GM10248 (cell line): ENCODE results near the gene ANK2.

Experiments used
- CTCF ChIA-PET: fragments of 300-600 bp; sonication (Branson Sonifier 250); formaldehyde crosslinking; extraction: SDS; loops from one replicate; lab custom pipeline; 2021; ENCODE audit warnings: antibody characterized with exemption; lab: Yijun Ruan, JAX
- POLR2A ChIA-PET: fragments of 350-650 bp; sonication (Branson Sonifier 250); formaldehyde crosslinking; extraction: SDS; loops from one replicate; lab custom pipeline; 2020; ENCODE audit warnings: antibody characterized with exemption; lab: Yijun Ruan, JAX
- DNase-seq: peaks from one replicate; pipeline ENCODE4 v3.0.0; 2012; ENCODE audit errors: extremely low spot score
- TF ChIP-seq, protein P1 (sequence below): IDR thresholded peaks from 2 replicates; pipeline ENCODE4 v1.5.1; 2012; ENCODE audit warnings: mild to moderate bottlenecking, low read depth; ENCODE audit errors: extremely low read depth, missing control alignments, control extremely low read depth

ANK2 gene

DNA sequence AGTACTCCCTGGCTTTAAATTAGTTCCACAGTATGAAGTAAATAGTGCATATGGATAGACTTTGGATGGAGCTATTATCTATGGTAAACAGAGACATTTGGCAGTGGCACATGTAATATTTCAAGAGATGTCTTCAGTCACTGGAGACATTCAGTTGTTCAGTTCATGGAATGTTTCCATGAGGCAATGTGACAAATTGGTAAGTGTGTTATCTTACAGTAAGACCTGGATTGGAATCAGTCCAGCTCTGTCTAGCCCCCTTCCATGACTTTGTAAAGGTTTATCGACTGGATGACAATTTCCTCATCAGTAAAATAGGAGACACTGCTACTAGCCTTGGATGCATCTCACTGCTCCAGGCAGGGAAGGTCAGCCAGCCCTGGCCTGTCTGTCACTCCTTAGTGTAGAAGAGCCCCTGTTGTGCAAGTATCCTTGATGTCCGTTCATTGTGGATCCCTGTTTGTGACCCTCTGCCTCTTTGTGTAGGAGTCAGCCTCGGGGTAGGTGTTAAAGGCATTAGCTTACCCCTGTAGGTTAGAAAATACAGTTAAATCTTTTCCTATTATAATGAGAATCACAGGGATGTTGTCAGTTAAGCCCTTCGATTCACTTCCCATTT is 335.9 kb downstream of the ANK2 start:
- ChIA-PET CTCF (interaction anchor here (1.0 to 1.3 kb wide), 2 partner anchors 9 to 12 kb away, joined by 3 to 4 read pairs; no protein-coding TSS in a partner anchor), POLR2A (no interaction called here)
- TF ChIP-seq, protein P1, sequence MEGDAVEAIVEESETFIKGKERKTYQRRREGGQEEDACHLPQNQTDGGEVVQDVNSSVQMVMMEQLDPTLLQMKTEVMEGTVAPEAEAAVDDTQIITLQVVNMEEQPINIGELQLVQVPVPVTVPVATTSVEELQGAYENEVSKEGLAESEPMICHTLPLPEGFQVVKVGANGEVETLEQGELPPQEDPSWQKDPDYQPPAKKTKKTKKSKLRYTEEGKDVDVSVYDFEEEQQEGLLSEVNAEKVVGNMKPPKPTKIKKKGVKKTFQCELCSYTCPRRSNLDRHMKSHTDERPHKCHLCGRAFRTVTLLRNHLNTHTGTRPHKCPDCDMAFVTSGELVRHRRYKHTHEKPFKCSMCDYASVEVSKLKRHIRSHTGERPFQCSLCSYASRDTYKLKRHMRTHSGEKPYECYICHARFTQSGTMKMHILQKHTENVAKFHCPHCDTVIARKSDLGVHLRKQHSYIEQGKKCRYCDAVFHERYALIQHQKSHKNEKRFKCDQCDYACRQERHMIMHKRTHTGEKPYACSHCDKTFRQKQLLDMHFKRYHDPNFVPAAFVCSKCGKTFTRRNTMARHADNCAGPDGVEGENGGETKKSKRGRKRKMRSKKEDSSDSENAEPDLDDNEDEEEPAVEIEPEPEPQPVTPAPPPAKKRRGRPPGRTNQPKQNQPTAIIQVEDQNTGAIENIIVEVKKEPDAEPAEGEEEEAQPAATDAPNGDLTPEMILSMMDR = no peak
- DNase-seq = no peak

DNA sequence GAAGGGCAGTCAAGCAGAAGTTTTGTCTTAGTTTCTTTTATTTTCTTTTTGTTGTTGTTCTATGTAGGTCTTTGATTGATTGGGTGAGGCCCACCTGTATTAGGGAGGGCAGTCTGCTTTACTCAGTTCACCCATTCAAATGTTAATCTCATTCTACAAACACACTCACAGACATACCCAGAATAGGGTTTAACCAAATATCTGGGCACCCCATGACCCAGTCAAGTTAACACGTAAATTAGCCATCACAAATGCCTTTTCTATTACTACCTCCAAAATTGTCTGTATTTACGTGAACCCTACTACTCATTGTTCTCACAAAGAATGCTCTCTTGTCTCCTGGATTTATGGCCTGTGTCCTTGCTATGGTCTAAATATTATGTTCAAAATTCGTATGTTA is 339.7 kb downstream of the ANK2 start:
- TF ChIP-seq, protein P1 = no peak
- DNase-seq = no peak
- CTCF ChIA-PET = interaction anchor here (1.1 kb wide), 1 partner anchor 9 kb away, joined by 3 read pairs; no protein-coding TSS in a partner anchor
- POLR2A ChIA-PET = no interaction called here

DNA sequence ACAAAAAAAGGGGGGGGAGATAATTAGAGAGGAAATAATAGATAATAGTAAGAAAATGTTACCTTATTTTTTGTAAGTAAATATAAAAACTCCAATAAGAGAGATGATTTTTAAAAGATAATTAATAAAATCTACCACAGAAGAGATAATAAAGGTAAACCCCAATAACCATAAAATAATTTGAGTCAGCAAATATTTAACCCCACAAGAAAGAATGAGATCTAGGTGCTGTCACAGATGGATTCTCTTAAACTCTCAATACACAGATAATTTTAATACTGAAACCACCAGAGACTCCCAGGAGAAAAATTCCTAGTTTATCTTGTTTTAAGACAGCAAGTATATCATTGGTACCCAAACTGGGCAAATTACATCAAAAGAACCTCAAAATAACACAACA is 341.4 kb downstream of the ANK2 start:
- ChIA-PET CTCF (no interaction called here), POLR2A (no interaction called here)

DNA sequence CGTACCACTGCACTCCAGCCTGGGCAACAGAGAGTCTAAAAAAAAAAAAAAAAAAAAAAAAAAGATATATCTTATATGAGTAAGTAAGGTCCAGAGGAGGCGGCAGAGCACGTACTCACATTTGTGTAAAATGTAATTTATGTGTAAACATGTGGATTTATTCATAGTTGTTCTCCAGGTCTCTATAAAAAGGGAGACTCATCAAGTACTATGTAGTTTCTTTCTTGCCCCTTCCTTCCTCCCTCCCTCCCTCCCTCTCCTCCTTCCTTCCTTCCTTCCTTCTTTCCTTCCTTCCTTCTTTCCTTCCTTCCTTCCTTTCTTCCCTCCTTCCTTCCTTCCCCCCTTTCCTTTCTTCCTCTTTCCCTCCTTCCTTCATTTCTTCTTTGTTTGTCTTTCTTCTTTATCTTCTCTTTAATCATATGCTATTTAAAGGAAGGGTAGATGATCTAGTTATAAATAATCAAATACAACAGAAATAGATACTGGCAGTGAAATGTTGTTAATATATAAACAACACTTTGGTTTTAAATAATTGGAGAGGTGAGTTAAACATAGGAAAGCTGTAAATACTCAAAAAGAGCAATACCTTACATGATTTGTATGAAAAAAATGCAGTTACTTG is 344.8 kb downstream of the ANK2 start:
- TF ChIP-seq, protein P1 = no peak
- CTCF ChIA-PET = interaction anchor here (0.6 to 4.6 kb wide), 23 partner anchors 9 to 1301 kb away, joined by 3 to 35 read pairs (median 5); no protein-coding TSS in a partner anchor
- POLR2A ChIA-PET = no interaction called here
- DNase-seq = no peak

More for the DNA sequence above, 341.4 kb downstream of the ANK2 start:
- TF ChIP-seq, protein P1 = no peak
- DNase-seq = no peak

DNA sequence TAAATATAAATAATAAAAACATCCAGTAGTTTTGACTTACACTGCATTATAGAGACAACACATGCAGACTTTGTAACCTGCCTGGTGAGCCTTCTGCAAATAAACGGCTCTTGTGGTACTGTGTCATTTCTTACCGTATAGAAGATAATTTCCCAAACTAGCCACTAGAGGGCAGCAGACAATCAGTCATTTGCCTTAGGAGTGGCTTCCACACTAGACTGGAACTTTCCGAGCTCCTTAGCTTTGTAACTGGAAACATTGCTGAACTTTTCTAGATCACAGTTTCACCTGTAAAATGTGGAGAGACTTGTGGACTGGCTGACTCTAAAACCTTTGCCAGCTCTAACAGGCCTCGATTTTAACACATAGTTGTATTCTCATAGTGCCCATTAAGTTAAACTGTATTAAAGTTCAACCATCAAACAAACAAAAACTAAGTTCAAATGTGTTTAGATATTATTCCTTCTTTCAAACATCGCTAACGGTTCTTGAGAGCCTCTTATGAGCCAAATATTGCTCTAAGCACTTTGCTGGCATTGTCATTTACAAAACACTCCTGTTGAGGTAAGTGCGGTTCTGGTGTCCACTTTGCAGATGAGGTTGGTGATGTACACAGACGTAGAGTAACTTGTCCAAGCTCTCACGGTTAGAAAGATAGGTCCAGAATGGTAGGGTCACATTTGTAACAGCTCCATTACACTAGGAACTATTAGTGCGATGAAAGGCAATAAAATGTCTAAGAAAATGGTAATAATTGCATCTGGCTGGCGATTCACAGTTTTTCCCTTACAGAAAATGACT is 345.5 kb downstream of the ANK2 start:
- ChIA-PET CTCF (interaction anchor here (0.6 to 4.6 kb wide), 36 partner anchors 8 to 1300 kb away, joined by 3 to 35 read pairs (median 4); no protein-coding TSS in a partner anchor), POLR2A (no interaction called here)
- TF ChIP-seq, protein P1 = peak; percentile 67
- DNase-seq = peak; percentile 58

DNA sequence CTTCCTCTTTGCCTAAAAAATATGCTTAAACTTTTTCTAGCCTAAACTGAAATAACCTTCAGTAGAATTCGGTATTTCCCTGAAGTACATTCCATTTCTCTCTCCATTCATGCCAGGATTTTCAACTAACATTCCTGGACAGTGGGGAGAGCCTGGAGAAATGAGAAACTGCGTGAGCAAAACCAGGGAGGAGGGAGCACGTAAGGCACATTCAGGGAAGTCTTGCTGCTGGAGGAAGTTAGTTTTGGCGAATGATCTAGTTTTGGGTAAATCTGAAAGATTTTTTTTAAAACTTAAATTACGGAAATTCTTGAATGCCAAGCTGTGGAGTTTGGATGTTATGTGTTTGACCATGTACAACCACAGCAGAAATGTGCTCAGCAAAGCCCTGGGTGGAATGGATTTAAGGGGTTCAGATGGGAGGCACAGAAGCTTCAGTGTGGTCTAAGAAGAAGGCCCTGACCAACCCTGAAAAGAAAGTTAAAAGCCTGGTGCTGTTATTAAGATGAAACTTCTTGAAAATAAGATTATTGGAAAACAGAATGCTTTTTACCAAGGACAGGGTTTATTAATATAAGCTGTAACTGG is 347.8 kb downstream of the ANK2 start:
- DNase-seq = no peak
- ChIA-PET CTCF (interaction anchor here (1.2 to 4.6 kb wide), 3 partner anchors 9 to 674 kb away, joined by 4 to 35 read pairs (median 4); no protein-coding TSS in a partner anchor), POLR2A (no interaction called here)
- TF ChIP-seq, protein P1 = no peak
